Fibroblast of skin of abdomen (primary cell): Measurements from ENCODE around the gene EMD. TPM values are rescaled to one million over a fixed set of nuclear protein-coding genes. Genes with fewer than 3 reads are reported as not detected.
"Not testable (repeated sequence)": the region's sequence is repeated elsewhere in the genome, so short reads cannot be mapped to it uniquely, and the experiment has no call there.

Experiments
- DNase-seq: peaks from one replicate; pipeline ENCODE4 v3.0.0-alpha.2; 2013
- polyA plus RNA-seq, 2 experiments: library from polyadenylated mRNA; unstranded; fragments of 120-200 nt; gene quantifications; one replicate each; pipeline ENCODE4 v1.2.1, GENCODE V29; 2013; ENCODE audit not compliant: insufficient read length in 2 of 2

The EMD gene
- polyA plus RNA-seq (2013, experiment 1 of 2; ENCODE audit: insufficient read length), result 129 TPM
- polyA plus RNA-seq (2013, experiment 2 of 2; ENCODE audit: insufficient read length), result 116 TPM

DNA sequence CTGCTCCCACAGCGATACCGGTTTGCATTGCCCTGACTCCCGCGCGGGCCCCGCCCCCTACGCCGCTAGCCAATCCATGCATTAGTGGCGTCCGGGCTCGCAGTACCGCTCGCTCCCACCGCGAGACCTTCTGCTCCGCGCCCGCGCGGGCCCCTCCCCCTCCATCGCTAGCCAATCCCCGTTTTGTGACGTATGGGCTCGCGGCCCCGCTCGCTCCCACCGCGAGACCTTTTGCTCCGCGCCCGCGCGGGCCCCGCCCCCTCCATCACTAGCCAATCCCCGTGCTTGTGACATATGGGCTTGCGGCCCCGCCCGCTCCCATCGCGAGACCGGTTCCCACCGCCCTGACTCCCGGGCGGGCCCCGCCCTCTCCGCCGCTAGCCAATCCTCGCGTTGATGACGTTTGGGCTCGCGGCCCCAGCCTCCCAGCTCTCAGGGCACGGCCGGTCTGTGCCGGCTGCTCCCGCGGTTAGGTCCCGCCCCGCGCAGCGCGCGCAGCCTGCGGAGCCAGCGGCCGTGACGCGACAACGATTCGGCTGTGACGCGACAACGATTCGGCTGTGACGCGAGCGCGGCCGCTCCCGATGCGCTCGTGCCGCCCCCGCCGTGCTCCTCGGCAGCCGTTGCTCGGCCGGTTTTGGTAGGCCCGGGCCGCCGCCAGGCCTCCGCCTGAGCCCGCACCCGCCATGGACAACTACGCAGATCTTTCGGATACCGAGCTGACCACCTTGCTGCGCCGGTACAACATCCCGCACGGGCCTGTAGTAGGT is at the start of gene EMD:
EMD (plus strand) TSS at position 497 of the 770 bp plus-strand sequence; CDS start at position 687, 190 bp downstream.
- peak; percentile 98 for DNase-seq

GRCh38 chrX:154332561-154332960 is 46.5 kb upstream of the EMD start:
- no peak for DNase-seq

DNA sequence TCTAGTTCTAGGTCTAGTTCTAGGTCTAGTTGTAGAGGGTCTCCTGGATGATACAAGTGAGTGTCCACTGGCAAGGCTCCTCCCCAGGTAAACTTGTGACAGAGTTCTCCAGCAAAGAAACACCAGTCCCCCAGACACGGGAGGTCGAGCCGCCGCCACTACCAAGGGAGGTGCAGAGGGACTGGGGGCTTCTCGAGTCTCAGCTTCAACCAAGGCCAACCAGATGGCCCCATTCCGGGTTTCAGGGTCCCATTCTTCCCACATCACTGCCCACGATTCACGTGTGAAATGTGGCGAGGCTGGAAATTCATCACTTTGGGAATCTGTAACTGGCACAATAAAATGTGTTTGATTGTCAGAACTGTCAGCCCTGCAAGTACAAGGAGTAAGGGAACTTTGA is 46.0 kb upstream of the EMD start:
- DNase-seq, result no peak

GRCh38 chrX:154333837-154334271 is 45.2 kb upstream of the EMD start:
- DNase-seq, result no peak

DNA sequence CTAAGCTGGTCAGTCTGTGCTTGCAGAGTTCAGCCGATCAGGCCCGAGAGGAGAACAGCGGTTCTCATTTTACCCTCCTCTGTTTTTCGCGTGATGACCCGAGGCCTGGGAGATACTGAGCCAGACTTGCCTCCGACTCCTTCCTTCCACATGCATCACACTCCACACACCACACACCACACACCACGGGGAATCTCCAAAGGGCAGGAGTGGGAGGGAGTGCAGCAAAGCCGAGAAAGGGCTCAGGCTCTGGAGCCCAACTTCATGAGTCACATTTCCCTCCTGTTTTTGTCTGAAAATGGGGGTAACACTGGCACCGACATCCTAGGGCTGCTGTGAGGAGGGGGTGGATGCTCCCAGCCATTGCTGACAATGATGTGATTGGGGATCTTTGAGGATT is 44.6 kb upstream of the EMD start:
- no peak for DNase-seq

DNA sequence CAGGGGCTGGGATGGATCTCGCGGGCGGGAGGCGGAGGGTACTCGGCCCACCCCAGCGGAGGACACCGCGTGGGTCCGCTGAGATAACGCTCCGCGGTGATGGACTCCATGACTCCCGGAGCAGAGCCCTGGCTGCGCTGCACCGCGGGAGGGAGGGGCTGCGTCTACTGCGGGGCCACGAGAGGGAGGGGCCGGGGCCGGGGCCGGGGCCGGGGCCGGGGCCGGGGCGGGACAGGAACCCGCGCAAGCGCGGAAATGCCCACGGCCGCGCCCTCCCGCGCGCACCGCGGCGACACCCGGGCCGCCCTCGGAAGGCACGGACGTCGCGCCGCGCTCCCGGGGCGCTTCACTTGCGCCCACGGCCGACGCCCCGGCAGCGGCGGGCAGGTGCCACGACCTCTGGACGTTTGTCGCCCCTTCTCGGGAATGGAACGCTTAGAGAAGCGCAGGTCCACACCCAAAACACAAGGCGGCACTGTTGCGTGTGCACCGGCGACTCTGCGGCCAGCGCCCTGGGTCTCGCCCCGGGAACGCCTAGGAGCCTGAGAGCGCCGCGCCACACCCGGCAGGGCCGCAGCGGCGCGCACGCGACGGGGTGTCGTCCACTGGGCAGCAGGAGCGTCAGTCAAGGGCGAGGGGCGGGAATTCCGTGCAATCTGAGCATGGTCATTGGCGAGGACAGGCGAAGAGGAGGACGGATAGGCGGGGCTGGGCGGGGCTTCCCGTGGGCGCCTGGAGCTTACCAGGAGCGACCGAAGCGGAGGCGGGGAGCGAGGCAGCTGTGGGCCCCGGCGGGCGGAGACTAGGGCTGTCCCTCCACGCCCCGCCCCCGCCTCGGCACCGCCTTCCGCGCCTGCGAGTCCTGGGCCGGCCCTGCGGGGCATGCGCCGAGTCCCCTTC is 37.4 kb upstream of the EMD start:
- not testable (repeated sequence) for DNase-seq

DNA sequence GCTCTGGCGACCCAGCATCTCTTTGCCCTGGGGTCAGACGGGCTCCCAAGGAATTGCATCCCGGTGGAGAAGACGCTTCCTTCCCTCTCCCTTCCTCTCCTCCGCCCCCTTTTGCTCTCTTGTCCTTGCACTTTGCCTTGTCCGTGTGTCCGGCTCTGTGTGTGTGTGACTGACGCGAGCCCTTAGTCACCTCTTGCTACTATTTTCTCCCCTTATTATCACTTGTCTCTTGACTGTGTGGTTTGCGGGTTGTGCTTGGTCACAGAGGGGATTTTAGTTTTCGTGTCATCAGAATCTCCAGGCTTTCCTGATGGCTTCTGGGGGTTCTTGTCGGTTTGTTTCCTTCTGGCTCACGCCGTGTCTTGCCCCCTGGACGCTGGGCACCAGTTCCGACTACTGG is 36.0 kb upstream of the EMD start:
- not testable (repeated sequence) for DNase-seq

- not testable (repeated sequence) for DNase-seq
Observed at GRCh38 chrX:154343620-154344019, 35.5 kb upstream of the EMD start.

DNA sequence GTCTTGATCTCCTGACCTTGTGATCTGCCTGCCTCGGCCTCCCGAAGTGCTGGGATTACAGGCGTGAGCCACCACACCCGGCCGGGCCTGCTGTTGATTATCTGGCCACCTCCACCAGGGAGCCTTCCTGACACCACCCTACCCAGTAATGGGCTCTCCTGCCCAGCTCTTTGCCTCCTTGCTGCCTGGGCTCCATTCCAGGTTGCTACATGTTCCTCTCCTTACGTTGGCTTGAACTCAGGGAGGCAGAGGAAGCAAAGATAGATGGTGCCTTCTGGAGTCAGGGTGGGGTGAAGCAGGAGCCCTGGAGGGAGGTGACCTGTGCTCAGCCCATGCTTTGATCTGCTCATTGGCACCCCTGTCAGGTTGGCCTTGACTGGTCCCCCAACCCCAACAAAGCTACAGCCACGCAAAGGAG is 31.0 kb upstream of the EMD start:
- DNase-seq, result peak; percentile 44

GRCh38 chrX:154348646-154349358 is 30.3 kb upstream of the EMD start:
- DNase-seq, result peak; percentile 7

GRCh38 chrX:154349359-154349935 is 29.6 kb upstream of the EMD start:
- peak; percentile 2 for DNase-seq

GRCh38 chrX:154349979-154350378 is 29.1 kb upstream of the EMD start:
- DNase-seq, result no peak

- DNase-seq, result peak; percentile 1
Observed at GRCh38 chrX:154350429-154351182, 28.5 kb upstream of the EMD start.

DNA sequence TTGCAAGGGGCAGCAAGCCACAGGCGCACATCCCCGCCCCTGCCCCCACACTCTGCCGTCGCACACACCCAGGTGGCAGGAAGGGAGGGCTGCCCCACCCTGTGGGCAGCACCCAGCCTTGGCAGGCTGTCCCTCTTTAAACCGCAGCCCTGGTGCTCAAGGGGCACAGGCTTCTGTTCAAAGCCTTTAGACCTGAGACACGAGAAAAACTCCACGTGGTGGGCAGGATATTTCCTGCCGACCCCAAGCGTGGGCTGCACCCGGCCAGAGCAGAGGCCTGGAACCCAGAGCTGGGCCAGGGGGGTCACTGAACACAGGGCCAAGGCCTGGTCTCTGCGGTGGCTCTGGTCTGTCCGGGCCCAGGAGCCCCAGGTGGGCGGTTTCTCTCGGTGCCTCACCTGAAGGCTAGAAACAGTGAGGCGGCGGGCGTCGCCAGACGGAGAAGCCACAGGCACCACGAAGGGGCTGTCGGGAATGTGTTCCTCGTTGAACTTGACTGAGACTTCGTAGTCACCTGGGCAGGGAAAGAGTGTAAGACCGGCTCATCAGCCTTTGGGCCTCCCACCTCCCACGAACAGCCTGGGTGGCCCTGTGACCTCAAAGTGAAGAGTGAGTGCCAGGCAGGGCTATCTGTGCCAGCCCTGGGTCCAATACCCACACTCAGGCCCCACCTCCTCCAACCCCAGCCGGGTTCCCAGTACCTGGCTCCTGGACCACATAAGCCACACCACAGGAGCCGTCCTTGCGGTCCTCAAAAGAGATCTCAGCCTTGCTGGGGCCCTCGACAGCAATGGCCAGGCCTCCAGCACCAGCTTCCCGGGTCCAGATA is 27.7 kb upstream of the EMD start:
- DNase-seq, result peak; percentile 1

- peak; percentile 0 for DNase-seq
Observed at GRCh38 chrX:154352012-154352401, 27.1 kb upstream of the EMD start.

DNA sequence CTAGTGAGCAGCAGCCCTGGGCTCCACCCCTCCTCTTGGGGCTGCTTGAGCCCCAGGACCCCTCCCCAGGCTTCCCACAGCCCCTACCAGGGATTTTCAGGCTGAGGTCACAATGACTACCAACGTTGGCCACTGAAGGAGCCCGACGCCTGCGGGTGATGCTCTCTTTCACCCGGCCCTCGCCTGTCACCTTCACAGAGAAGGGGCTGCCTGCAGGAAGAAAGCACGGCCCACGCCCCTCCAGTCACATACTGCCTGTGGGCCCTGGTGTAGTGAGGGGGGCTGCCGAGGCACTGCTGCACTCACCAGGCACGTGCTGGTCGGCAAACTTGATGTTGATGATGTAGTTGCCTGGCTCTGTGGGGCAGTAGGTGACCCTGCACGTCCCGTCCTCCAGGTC is 26.6 kb upstream of the EMD start:
- DNase-seq, result no peak

DNA sequence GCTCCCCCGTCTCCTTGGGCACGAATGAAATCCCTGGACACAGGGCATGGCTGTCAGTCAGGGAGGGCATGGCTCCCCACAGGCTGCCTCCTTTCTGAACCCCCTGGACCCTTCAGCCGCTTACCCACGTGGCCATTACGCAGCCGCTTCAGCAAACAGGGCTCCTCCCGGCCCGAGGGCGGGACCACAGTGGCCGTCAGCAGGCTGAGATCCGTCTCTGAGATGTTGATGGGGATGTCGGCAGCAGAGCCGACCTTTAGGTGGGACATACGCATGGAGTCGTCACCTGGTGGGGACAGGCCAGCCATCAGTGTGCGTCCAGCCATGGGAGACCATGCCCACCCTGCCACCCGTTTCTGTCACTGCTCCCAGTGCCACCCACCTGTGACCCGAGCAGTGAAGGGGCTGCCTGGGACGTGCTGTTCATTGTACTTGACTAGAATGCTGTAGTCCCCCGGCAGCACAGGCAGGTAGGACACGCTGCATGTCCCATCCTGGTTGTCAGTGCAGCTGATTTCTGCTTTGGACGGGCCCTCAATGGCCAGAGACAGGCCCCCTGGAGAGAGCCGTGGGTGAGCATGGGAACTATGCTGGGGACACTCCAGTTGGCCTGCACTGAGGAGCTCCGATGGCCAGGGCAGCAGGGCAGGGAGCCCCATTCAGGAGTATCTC is 25.8 kb upstream of the EMD start:
- peak; percentile 0 for DNase-seq

DNA sequence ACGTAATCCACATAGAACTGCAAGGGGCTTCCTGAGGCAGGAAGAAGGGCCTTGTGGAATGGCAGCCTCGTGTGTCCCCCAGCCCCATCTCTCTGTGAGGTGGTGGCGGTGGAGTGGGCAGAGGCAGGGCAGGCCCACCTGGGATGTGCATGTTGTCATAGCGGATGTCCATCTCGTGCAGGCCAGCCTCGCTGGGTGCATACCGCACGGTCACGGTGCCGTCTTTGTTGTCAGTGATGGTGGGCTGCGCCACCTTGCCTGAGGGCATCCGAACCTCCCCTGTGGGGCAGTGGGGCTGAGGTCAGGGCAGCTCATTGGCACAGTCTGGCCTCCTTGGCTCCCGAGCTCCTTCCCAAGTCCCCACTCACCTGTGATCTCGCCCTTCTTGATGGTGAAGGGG is 25.1 kb upstream of the EMD start:
- no peak for DNase-seq

GRCh38 chrX:154354516-154354915 is 24.6 kb upstream of the EMD start:
- DNase-seq, result no peak
